Keratinocyte (primary cell): ENCODE results near the gene SLC44A5.

ENCODE experiments used
- EZH2 ChIP-seq: IDR thresholded peaks from one replicate; pipeline ENCODE4 v1.6.1; 2012; ENCODE audit warnings: inconsistent platforms, mild to moderate bottlenecking, low read length, moderate library complexity
- TF ChIP-seq, protein P1 (sequence below), 3 experiments: IDR thresholded peaks in 1 of 3; conservative IDR thresholded peaks in 1 of 3; optimal IDR thresholded peaks in 1 of 3; 2 replicates in 2 of 3; 3 replicates in 1 of 3; pipeline versions ENCODE3 to v1.5.1; 2011; ENCODE audit warnings: low read length in 3 of 3, mild to moderate bottlenecking in 3 of 3, moderate library complexity in 2 of 3, control low read depth in 1 of 3, inconsistent platforms in 1 of 3; ENCODE audit not compliant: insufficient read depth in 2 of 3; ENCODE audit errors: extremely low read depth in 1 of 3

DNA sequence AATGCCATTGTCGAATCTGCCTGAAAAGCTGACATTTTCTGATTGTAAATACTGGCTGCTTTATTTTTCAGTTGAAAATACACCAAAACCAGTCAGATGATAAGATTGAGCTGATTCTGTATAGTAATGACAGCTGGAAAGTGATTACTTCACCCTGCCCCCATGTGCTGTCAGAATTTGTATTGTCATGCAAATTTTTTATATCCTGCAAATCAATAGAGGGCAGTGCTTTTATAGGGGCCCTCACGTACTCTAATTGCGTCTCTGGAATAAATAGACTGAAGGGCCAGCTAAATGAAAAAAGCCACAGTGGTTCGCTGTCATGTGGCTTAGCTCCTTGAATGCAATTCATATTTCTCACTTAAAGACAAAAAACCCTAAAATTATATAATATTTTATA lies 268.1 kb downstream of the SLC44A5 start:
- TF ChIP-seq, protein P1, sequence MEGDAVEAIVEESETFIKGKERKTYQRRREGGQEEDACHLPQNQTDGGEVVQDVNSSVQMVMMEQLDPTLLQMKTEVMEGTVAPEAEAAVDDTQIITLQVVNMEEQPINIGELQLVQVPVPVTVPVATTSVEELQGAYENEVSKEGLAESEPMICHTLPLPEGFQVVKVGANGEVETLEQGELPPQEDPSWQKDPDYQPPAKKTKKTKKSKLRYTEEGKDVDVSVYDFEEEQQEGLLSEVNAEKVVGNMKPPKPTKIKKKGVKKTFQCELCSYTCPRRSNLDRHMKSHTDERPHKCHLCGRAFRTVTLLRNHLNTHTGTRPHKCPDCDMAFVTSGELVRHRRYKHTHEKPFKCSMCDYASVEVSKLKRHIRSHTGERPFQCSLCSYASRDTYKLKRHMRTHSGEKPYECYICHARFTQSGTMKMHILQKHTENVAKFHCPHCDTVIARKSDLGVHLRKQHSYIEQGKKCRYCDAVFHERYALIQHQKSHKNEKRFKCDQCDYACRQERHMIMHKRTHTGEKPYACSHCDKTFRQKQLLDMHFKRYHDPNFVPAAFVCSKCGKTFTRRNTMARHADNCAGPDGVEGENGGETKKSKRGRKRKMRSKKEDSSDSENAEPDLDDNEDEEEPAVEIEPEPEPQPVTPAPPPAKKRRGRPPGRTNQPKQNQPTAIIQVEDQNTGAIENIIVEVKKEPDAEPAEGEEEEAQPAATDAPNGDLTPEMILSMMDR (optimal IDR thresholded peaks at IDR 0.05 in 1 of 3, IDR thresholded peaks at IDR 0.05 in 1 of 3, conservative IDR thresholded peaks at IDR 0.05 in 1 of 3; ENCODE audit: extremely low read depth in 1 of 3, insufficient read depth in 2 of 3, low read length in 3 of 3) = no peak
- TF ChIP-seq EZH2 = no peak
